GM12875 (cell line): ENCODE results near the gene KRT35.

ENCODE experiments used
- H3K4me3 ChIP-seq: one replicate; pipeline ENCODE4 v1.5.1; 2011; ENCODE audit warnings: low read depth, low read length, control low read depth
- CTCF ChIP-seq: IDR thresholded peaks from 2 replicates; pipeline ENCODE4 v1.5.1; 2011; ENCODE audit warnings: low read depth, mild to moderate bottlenecking, control low read depth, inconsistent platforms, low read length, moderate library complexity, borderline replicate concordance; ENCODE audit not compliant: insufficient read depth

The KRT35 gene

GRCh38 chr17:41444640-41445039 lies 36.3 kb downstream of the KRT35 start:
- no peak overlapping the region for H3K4me3 ChIP-seq
- no peak for TF ChIP-seq CTCF

- no peak for TF ChIP-seq CTCF
- H3K4me3 ChIP-seq = no peak overlapping the region
These were observed 36.8 kb downstream of the KRT35 start for GRCh38 chr17:41444186-41444585.

- H3K4me3 ChIP-seq = no peak overlapping the region
- no peak for TF ChIP-seq CTCF
These were observed 38.2 kb downstream of the KRT35 start for GRCh38 chr17:41442739-41443138.

- no peak for TF ChIP-seq CTCF
- H3K4me3 ChIP-seq = no peak within 1 kb of the TSS
These were observed 40.4 kb downstream of the KRT35 start, which contains the start of gene KRT38 for GRCh38 chr17:41440531-41441033. Gene KRT38 (minus strand): TSS chr17:41440983. CDS start chr17:41440921, 62 bp downstream.

GRCh38 chr17:41439375-41439774 lies 41.6 kb downstream of the KRT35 start:
- H3K4me3 ChIP-seq = no peak overlapping the region
- no peak for TF ChIP-seq CTCF

GRCh38 chr17:41437769-41438168 lies 43.2 kb downstream of the KRT35 start:
- H3K4me3 ChIP-seq = no peak overlapping the region

More at GRCh38 chr17:41437769-41438168, 43.2 kb downstream of the KRT35 start:
- TF ChIP-seq CTCF = no peak
